Smooth muscle cell (in vitro differentiated cells): ENCODE results near the gene BRME1. TPM values are rescaled to one million over a fixed set of nuclear protein-coding genes. Genes with fewer than 3 reads are reported as not detected.
"Not testable (repeated sequence)": the region's sequence is repeated elsewhere in the genome, so short reads cannot be mapped to it uniquely, and the experiment has no call there.

Source experiments
- DNase-seq: peaks from one replicate; lab custom pipeline; 2025; ENCODE audit not compliant: unreplicated experiment; lab: John Stamatoyannopoulos, UW
- H2AFZ ChIP-seq: fragments of 200-600 bp; sonication (generic); 2 replicates; pipeline ENCODE4 v1.6.0; 2016; ENCODE audit warnings: antibody characterized with exemption, low read depth, mild to moderate bottlenecking
- H3F3A ChIP-seq: fragments of 200-600 bp; sonication (generic); 2 replicates; pipeline ENCODE4 v1.6.0; 2017; ENCODE audit warnings: antibody characterized with exemption, low read depth
- H3K27ac ChIP-seq: fragments of 200-600 bp; sonication (generic); 2 replicates; pipeline ENCODE4 v1.5.1; 2016; ENCODE audit warnings: low read depth, mild to moderate bottlenecking
- H3K27me3 ChIP-seq: fragments of 200-600 bp; sonication (generic); 2 replicates; pipeline ENCODE4 v1.6.1; 2016; ENCODE audit warnings: low read depth, mild to moderate bottlenecking
- H3K36me3 ChIP-seq: fragments of 200-600 bp; sonication (generic); 2 replicates; pipeline ENCODE4 v1.5.1; 2016; ENCODE audit warnings: low read depth
- H3K4me1 ChIP-seq: fragments of 200-600 bp; sonication (generic); 2 replicates; pipeline ENCODE4 v1.5.1; 2016; ENCODE audit warnings: low read depth
- H3K4me2 ChIP-seq: fragments of 200-600 bp; sonication (generic); 2 replicates; pipeline ENCODE4 v1.6.0; 2016; ENCODE audit warnings: mild to moderate bottlenecking
- H3K4me3 ChIP-seq: fragments of 200-600 bp; sonication (generic); 2 replicates; pipeline ENCODE4 v1.5.1; 2016; ENCODE audit warnings: mild to moderate bottlenecking
- H3K79me2 ChIP-seq: fragments of 200-600 bp; sonication (generic); 2 replicates; pipeline ENCODE4 v1.6.0; 2016; ENCODE audit warnings: low read depth, mild to moderate bottlenecking
- H3K9ac ChIP-seq: fragments of 200-600 bp; sonication (generic); 2 replicates; pipeline ENCODE4 v1.6.0; 2016; ENCODE audit warnings: low read depth
- H3K9me3 ChIP-seq: fragments of 200-600 bp; sonication (generic); replicated peaks from 2 replicates; pipeline ENCODE4 v1.5.1; 2016; ENCODE audit warnings: low read depth
- H4K20me1 ChIP-seq: fragments of 200-600 bp; sonication (generic); 2 replicates; pipeline ENCODE4 v1.6.0; 2016; ENCODE audit warnings: low read depth
- WGBS: methylation state at CpG from one replicate; pipeline ENCODE4 v1.1.7; 2016; ENCODE audit warnings: low lambda C conversion rate; 5-methylcytosine and 5-hydroxymethylcytosine counted together
- polyA plus RNA-seq: library from polyadenylated mRNA; unstranded; fragments of >200 nt; fragmentation: Nextera tagmentation; extraction: Ambion mirVana; gene quantifications from 2 replicates; pipeline ENCODE4 v1.2.1, GENCODE V29; 2016
- total RNA-seq: library from RNA; depleted of rRNA; stranded (reverse); fragments of >200 nt; gene quantifications from 2 replicates; pipeline ENCODE4 v1.2.3, GENCODE V29; 2014
- TF ChIP-seq, protein P1 (sequence below): fragments of 200-600 bp; sonication (generic); IDR thresholded peaks from 2 replicates; pipeline ENCODE4 v1.5.1; 2017; ENCODE audit warnings: borderline replicate concordance, mild to moderate bottlenecking, antibody characterized with exemption; ENCODE audit not compliant: insufficient read depth, poor library complexity, severe bottlenecking

BRME1 gene
- total and polyA plus RNA-seq, 2 experiments from 2014 or later = 0.72 to 2.2 TPM

DNA sequence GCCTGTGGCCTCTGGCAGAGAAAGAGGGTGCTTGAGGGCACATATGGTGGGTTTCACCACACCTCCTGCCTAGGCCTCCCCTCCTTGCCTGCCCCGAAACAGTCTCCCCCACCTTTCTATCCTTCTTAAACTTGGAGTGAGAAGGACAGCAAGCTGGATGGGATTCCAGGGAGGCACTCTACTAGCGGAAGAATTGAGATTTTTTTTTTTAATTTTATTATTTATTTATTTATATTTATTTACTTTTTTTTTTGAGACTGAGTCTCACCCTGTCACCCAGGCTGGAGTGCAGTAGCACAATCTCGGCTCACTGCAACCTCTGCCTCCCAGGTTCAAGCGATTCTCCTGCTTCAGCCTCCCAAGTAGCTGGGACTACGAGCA lies 54.2 kb downstream of the BRME1 start:
- WGBS = 71% methylated on average over 5 of the region's 5 CpGs
- not testable (repeated sequence) for DNase-seq, H3K79me2 ChIP-seq, H2AFZ ChIP-seq, H3K27me3 ChIP-seq, H3K9me3 ChIP-seq, H4K20me1 ChIP-seq, H3K4me3 ChIP-seq, H3K36me3 ChIP-seq
- Histone ChIP-seq H3K4me1 (peaks cover 31% of the 10 kb centered on the region), H3K27ac (peak overlapping the region; percentile 100), H3K4me2 (peak overlapping the region; percentile 73), H3F3A (peaks cover 53% of the 10 kb centered on the region), H3K9ac (peak overlapping the region; percentile 100)

DNA sequence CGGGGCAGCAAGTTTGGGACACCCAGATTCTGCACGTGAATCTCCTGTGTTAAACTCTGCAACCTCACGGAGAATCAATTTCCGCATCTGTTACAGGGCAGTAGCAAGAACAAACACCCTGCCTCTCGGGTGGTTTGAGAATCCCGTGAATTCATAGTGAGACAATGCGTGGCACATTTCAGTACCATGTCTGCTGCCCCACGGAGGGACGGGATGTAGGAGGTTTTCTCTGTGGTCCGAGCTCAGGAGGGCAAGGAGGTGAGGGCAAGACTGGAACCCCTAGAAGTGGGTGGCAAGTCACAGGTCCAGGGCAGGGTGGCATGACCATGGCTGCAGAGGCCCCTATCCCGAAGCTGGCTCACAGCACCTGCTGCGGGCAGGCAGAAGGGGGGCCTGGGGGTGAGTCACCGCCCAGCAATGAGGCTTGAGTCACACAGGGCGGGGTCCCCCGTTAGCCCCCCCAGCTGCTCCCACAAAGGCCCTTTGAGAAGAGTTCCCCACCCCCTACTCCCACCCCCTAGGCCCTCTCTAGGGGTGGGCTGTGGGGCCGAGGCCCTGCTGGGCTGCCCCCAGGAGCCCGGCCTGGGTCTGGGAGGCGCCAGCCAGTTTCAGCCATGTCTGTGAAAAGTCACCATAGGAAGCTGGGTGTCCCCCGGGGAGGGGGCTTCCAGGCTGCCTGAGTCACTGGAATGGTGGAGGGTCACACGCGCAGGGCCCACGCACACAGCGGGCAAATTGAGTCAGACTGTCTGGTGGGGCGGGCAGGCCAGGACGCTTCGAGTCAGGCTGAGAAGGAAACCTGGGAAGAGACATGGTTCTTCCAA lies 54.8 kb downstream of the BRME1 start:
- Histone ChIP-seq H2AFZ (no peak overlapping the region), H3K9ac (peak overlapping the region; percentile 100), H3K27ac (peak overlapping the region; percentile 100), H3K27me3 (no peaks in the 10 kb centered on the region), H3K79me2 (no peaks in the 10 kb centered on the region), H4K20me1 (no peaks in the 10 kb centered on the region), H3K4me2 (peak overlapping the region; percentile 73), H3K4me3 (peak overlapping the region; percentile 17), H3K36me3 (no peaks in the 10 kb centered on the region), H3K9me3 (no peaks in the 10 kb centered on the region), H3F3A (peaks cover 55% of the 10 kb centered on the region), H3K4me1 (peaks cover 33% of the 10 kb centered on the region)
- 16% methylated on average over 24 of the region's 26 CpGs for WGBS
- peak; percentile 96 for DNase-seq
- TF ChIP-seq, protein P1, sequence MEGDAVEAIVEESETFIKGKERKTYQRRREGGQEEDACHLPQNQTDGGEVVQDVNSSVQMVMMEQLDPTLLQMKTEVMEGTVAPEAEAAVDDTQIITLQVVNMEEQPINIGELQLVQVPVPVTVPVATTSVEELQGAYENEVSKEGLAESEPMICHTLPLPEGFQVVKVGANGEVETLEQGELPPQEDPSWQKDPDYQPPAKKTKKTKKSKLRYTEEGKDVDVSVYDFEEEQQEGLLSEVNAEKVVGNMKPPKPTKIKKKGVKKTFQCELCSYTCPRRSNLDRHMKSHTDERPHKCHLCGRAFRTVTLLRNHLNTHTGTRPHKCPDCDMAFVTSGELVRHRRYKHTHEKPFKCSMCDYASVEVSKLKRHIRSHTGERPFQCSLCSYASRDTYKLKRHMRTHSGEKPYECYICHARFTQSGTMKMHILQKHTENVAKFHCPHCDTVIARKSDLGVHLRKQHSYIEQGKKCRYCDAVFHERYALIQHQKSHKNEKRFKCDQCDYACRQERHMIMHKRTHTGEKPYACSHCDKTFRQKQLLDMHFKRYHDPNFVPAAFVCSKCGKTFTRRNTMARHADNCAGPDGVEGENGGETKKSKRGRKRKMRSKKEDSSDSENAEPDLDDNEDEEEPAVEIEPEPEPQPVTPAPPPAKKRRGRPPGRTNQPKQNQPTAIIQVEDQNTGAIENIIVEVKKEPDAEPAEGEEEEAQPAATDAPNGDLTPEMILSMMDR = no peak

DNA sequence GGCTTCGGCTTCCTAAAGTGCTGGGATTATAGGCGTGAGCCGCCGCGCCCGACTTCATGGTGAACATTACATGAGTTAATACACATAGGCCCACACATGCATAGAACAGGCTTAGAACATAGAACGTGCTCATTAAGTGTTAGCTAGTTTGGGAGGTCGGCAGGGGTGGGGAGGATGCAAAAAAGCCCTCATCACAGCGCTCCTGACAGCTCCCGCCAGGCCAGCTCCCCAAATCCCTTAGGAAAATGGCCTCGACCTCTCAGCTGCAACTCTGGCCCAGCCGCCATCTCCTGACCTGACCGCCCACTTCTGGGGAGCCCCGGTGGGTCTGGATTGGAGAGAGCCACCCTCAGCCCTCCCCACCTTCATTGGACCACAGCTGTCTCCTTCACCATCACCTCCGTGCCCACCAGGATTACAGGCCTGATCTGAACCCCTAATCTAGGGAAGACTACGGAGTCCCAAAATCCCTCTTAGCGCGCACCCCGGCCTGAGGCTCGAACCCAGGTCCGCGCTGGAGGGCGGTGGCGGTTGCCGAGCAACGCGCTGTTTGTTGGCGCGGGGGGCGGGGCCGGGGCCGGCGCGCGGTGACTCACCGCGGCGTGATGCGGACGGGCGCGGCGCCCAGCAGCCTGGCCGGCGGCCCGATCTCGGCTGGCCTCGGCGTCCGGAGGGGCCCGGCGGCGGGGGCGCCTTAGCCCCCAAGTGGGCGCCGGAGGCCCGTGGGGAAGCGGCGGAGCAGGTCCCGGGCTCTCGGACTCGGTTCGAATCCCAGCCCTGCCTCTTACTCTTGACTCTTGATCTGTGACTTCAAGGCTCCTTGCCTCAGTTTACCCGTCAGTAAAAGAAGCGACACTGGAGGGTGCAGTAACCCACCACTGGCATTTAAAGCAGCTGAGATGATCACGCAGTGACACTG lies 55.7 kb downstream of the BRME1 start:
- Histone ChIP-seq H3K9me3 (no peaks in the 10 kb centered on the region), H3K4me1 (peaks cover 33% of the 10 kb centered on the region), H3K79me2 (no peaks in the 10 kb centered on the region), H4K20me1 (no peaks in the 10 kb centered on the region), H3K27me3 (no peaks in the 10 kb centered on the region), H3K27ac (peak overlapping the region; percentile 100), H3K4me2 (peak overlapping the region; percentile 64), H3K9ac (peak overlapping the region; percentile 100), H3K4me3 (peak overlapping the region; percentile 17), H3K36me3 (no peaks in the 10 kb centered on the region), H2AFZ (no peak overlapping the region), H3F3A (peaks cover 62% of the 10 kb centered on the region)
- 21% methylated on average over 62 of the region's 66 CpGs for WGBS
- TF ChIP-seq, protein P1 = no peak
- DNase-seq = peak; percentile 64
